ENCODE measurements around the gene AHCYL2. TPM values are rescaled to one million over a fixed set of nuclear protein-coding genes. Genes with fewer than 3 reads are reported as not detected.

The AHCYL2 gene
- total RNA-seq, 1 donor from 2014 or later, result 91.0 TPM

- no peak overlapping the region for H3K27ac ChIP-seq
- H3K36me3 ChIP-seq, result no peaks in the 10 kb centered on the region
- DNase-seq (no peak), ATAC-seq (no peak)
- TF ChIP-seq CTCF (IDR thresholded peaks at IDR 0.05), result no peak
- H3K9me3 ChIP-seq, result no peaks in the 10 kb centered on the region
- H3K27me3 ChIP-seq (ENCODE audit: low read depth), result no peaks in the 10 kb centered on the region
- peaks cover 14% of the 10 kb centered on the region for H3K4me1 ChIP-seq
- no peak overlapping the region for H3K4me3 ChIP-seq
- intact Hi-C loops (cut with DNase I), result loop anchor here (10.0 kb wide), 1 partner anchor 67 kb away; no protein-coding TSS in a partner anchor
Measured at GRCh38 chr7:129227646-129228578, 3.1 kb downstream of the AHCYL2 start.

GRCh38 chr7:129228633-129229032 is 3.8 kb downstream of the AHCYL2 start:
- TF ChIP-seq CTCF (IDR thresholded peaks at IDR 0.05), result no peak
- Histone ChIP-seq H3K4me3 (no peak overlapping the region), H3K27me3 (ENCODE audit: low read depth) (no peaks in the 10 kb centered on the region), H3K9me3 (no peaks in the 10 kb centered on the region), H3K4me1 (peaks cover 14% of the 10 kb centered on the region), H3K36me3 (no peaks in the 10 kb centered on the region), H3K27ac (no peak overlapping the region)
- DNase-seq, result no peak
- intact Hi-C loops (cut with DNase I), result loop anchor here (10.0 kb wide), 1 partner anchor 66 kb away; no protein-coding TSS in a partner anchor
- no peak for ATAC-seq

GRCh38 chr7:129231666-129232065 is 6.8 kb downstream of the AHCYL2 start:
- Histone ChIP-seq H3K27ac (no peak overlapping the region), H3K4me3 (no peak overlapping the region), H3K27me3 (ENCODE audit: low read depth) (no peaks in the 10 kb centered on the region), H3K4me1 (no peaks in the 10 kb centered on the region), H3K9me3 (no peaks in the 10 kb centered on the region), H3K36me3 (no peaks in the 10 kb centered on the region)
- DNase-seq, result no peak
- intact Hi-C loops (cut with DNase I), result no loop called here
- no peak for ATAC-seq
- TF ChIP-seq CTCF (IDR thresholded peaks at IDR 0.05), result no peak

GRCh38 chr7:129238546-129238945 is 13.7 kb downstream of the AHCYL2 start:
- Histone ChIP-seq H3K36me3 (no peaks in the 10 kb centered on the region), H3K27ac (no peak overlapping the region), H3K4me3 (no peak overlapping the region), H3K27me3 (ENCODE audit: low read depth) (no peaks in the 10 kb centered on the region), H3K9me3 (no peaks in the 10 kb centered on the region), H3K4me1 (no peaks in the 10 kb centered on the region)
- no peak for ATAC-seq
- no peak for TF ChIP-seq CTCF (IDR thresholded peaks at IDR 0.05)
- no peak for DNase-seq
- intact Hi-C loops (cut with DNase I), result no loop called here

GRCh38 chr7:129240119-129240820 is 15.4 kb downstream of the AHCYL2 start:
- DNase-seq (no peak), ATAC-seq (no peak)
- Histone ChIP-seq H3K4me1 (no peaks in the 10 kb centered on the region), H3K9me3 (no peaks in the 10 kb centered on the region), H3K4me3 (no peak overlapping the region), H3K27me3 (ENCODE audit: low read depth) (no peaks in the 10 kb centered on the region), H3K27ac (no peak overlapping the region), H3K36me3 (no peaks in the 10 kb centered on the region)
- no peak for TF ChIP-seq CTCF (IDR thresholded peaks at IDR 0.05)
- intact Hi-C loops (cut with DNase I), result no loop called here
